Karpas-422 (cell line): ENCODE measurements around the gene IL6. TPM values are rescaled to one million over a fixed set of nuclear protein-coding genes. Genes with fewer than 3 reads are reported as not detected.
"Not testable (repeated sequence)": the region's sequence is repeated elsewhere in the genome, so short reads cannot be mapped to it uniquely, and the experiment has no call there.

Source experiments
- DNase-seq: peaks from one replicate; pipeline ENCODE4 v3.0.0-alpha.2; 2015
- H2AFZ ChIP-seq: fragments of 200-600 bp; sonication (generic); 2 replicates; pipeline ENCODE4 v1.6.1; 2014; ENCODE audit warnings: antibody characterized with exemption, low read length, mixed read lengths
- H3K27ac ChIP-seq: fragments of 200-600 bp; sonication (generic); 2 replicates; pipeline ENCODE4 v1.5.1; 2014; ENCODE audit warnings: mild to moderate bottlenecking, low read length, moderate library complexity
- H3K27me3 ChIP-seq: fragments of 200-600 bp; sonication (generic); 2 replicates; pipeline ENCODE4 v1.6.1; 2014; ENCODE audit warnings: low read length, mixed read lengths
- H3K36me3 ChIP-seq: fragments of 200-600 bp; sonication (generic); 2 replicates; pipeline ENCODE4 v1.6.1; 2014; ENCODE audit warnings: low read length, mixed read lengths; ENCODE audit not compliant: insufficient read depth
- H3K4me1 ChIP-seq: fragments of 200-600 bp; sonication (generic); 2 replicates; pipeline ENCODE4 v1.6.1; 2014; ENCODE audit warnings: mild to moderate bottlenecking, low read length, mixed read lengths
- H3K4me2 ChIP-seq: fragments of 200-600 bp; sonication (generic); 2 replicates; pipeline ENCODE4 v1.6.1; 2014; ENCODE audit warnings: low read length, low read depth, mild to moderate bottlenecking; ENCODE audit not compliant: poor library complexity, severe bottlenecking
- H3K4me3 ChIP-seq: fragments of 200-600 bp; sonication (generic); 2 replicates; pipeline ENCODE4 v1.5.1; 2014; ENCODE audit warnings: mild to moderate bottlenecking, antibody characterized with exemption, low read length, mixed read lengths
- H3K79me2 ChIP-seq: fragments of 200-600 bp; sonication (generic); 2 replicates; pipeline ENCODE4 v1.6.1; 2014; ENCODE audit warnings: mild to moderate bottlenecking, low read length, mixed read lengths
- H3K9ac ChIP-seq: fragments of 200-600 bp; sonication (generic); 2 replicates; pipeline ENCODE4 v1.6.0; 2014; ENCODE audit warnings: low read length
- H3K9me2 ChIP-seq: fragments of 200-600 bp; sonication (generic), shearing (Covaris generic); replicated peaks from 2 replicates; pipeline ENCODE4 v1.6.0; 2014; ENCODE audit warnings: mild to moderate bottlenecking, low read length, moderate library complexity; ENCODE audit not compliant: insufficient read depth
- H3K9me3 ChIP-seq: fragments of 300-700, 200-600 bp; sonication (generic); 2 replicates; pipeline ENCODE4 v1.6.1; 2014; ENCODE audit warnings: low read length, mixed read lengths
- H4K20me1 ChIP-seq: fragments of 200-600 bp; sonication (generic); 2 replicates; pipeline ENCODE4 v1.6.1; 2014; ENCODE audit warnings: mild to moderate bottlenecking, antibody characterized with exemption, low read length, low read depth; ENCODE audit not compliant: insufficient read depth
- total RNA-seq: library from RNA; depleted of rRNA; stranded (reverse); fragments of >200 nt; shearing (Covaris generic); gene quantifications from 2 replicates; pipeline ENCODE4 v1.2.3, GENCODE V29; 2014; ENCODE audit warnings: low replicate concordance

IL6 gene
- total RNA-seq, 1 experiment from 2014 or later: not detected

GRCh38 chr7:22688084-22688483 is 38.9 kb upstream of the IL6 start:
- no peak overlapping the region for H3K27ac ChIP-seq
- no peak overlapping the region for H3K4me3 ChIP-seq
- peaks cover 11% of the 10 kb centered on the region for H3K4me1 ChIP-seq
- no peaks in the 10 kb centered on the region for H3K9me2 ChIP-seq
- no peaks in the 10 kb centered on the region for H3K9me3 ChIP-seq
- H3K36me3 ChIP-seq: no peaks in the 10 kb centered on the region
- H3K9ac ChIP-seq: no peak overlapping the region
- H2AFZ ChIP-seq: no peak overlapping the region
- H4K20me1 ChIP-seq: no peaks in the 10 kb centered on the region
- no peak overlapping the region for H3K4me2 ChIP-seq
- no peaks in the 10 kb centered on the region for H3K79me2 ChIP-seq
- H3K27me3 ChIP-seq: no peaks in the 10 kb centered on the region
- DNase-seq: no peak

GRCh38 chr7:22688934-22689333 is 38.1 kb upstream of the IL6 start:
- H3K4me2 ChIP-seq, DNase-seq, H3K79me2 ChIP-seq, H3K9me2 ChIP-seq, H3K27me3 ChIP-seq, H2AFZ ChIP-seq, H3K27ac ChIP-seq, H4K20me1 ChIP-seq, H3K36me3 ChIP-seq, H3K9me3 ChIP-seq, H3K4me3 ChIP-seq, H3K9ac ChIP-seq: not testable (repeated sequence)
- peaks cover 11% of the 10 kb centered on the region for H3K4me1 ChIP-seq

- no peaks in the 10 kb centered on the region for H3K27me3 ChIP-seq
- H3K36me3 ChIP-seq: no peaks in the 10 kb centered on the region
- no peaks in the 10 kb centered on the region for H4K20me1 ChIP-seq
- no peak overlapping the region for H3K4me2 ChIP-seq
- no peaks in the 10 kb centered on the region for H3K79me2 ChIP-seq
- H3K4me3 ChIP-seq: no peak overlapping the region
- no peaks in the 10 kb centered on the region for H3K9me2 ChIP-seq
- H3K4me1 ChIP-seq: peaks cover 9% of the 10 kb centered on the region
- no peaks in the 10 kb centered on the region for H3K9me3 ChIP-seq
- H3K9ac ChIP-seq: no peak overlapping the region
- H3K27ac ChIP-seq: no peak overlapping the region
- no peak overlapping the region for H2AFZ ChIP-seq
- DNase-seq: no peak
Observed at GRCh38 chr7:22694597-22695207, 32.3 kb upstream of the IL6 start.

- no peak for DNase-seq
- Histone ChIP-seq H2AFZ (no peak overlapping the region), H3K4me2 (no peak overlapping the region), H3K36me3 (no peaks in the 10 kb centered on the region), H4K20me1 (no peaks in the 10 kb centered on the region), H3K79me2 (no peaks in the 10 kb centered on the region), H3K9me3 (no peaks in the 10 kb centered on the region), H3K9me2 (no peaks in the 10 kb centered on the region), H3K4me1 (peaks cover 9% of the 10 kb centered on the region), H3K4me3 (no peak overlapping the region), H3K27ac (no peak overlapping the region), H3K9ac (no peak overlapping the region), H3K27me3 (no peaks in the 10 kb centered on the region)
Observed at GRCh38 chr7:22695476-22696132, 31.4 kb upstream of the IL6 start.

- Histone ChIP-seq H3K9ac (no peak overlapping the region), H2AFZ (no peak overlapping the region), H3K79me2 (no peaks in the 10 kb centered on the region), H3K4me2 (no peak overlapping the region), H3K27me3 (no peaks in the 10 kb centered on the region), H4K20me1 (no peaks in the 10 kb centered on the region), H3K9me2 (no peaks in the 10 kb centered on the region), H3K27ac (no peak overlapping the region), H3K9me3 (no peaks in the 10 kb centered on the region), H3K4me3 (no peak overlapping the region), H3K36me3 (no peaks in the 10 kb centered on the region), H3K4me1 (peaks cover 9% of the 10 kb centered on the region)
- DNase-seq: no peak
Observed at GRCh38 chr7:22696541-22697228, 30.3 kb upstream of the IL6 start.

GRCh38 chr7:22697322-22697859 is 29.6 kb upstream of the IL6 start:
- Histone ChIP-seq H3K9me3 (no peaks in the 10 kb centered on the region), H2AFZ (no peak overlapping the region), H3K36me3 (no peaks in the 10 kb centered on the region), H3K27me3 (no peaks in the 10 kb centered on the region), H3K27ac (no peak overlapping the region), H3K9ac (no peak overlapping the region), H3K79me2 (no peaks in the 10 kb centered on the region), H3K4me2 (no peak overlapping the region), H3K4me3 (no peak overlapping the region), H4K20me1 (no peaks in the 10 kb centered on the region), H3K4me1 (peaks cover 9% of the 10 kb centered on the region), H3K9me2 (no peaks in the 10 kb centered on the region)
- no peak for DNase-seq

- Histone ChIP-seq H3K4me1 (peaks cover 14% of the 10 kb centered on the region), H3K27ac (no peak overlapping the region), H3K4me3 (no peak overlapping the region), H4K20me1 (no peaks in the 10 kb centered on the region), H3K9me3 (no peaks in the 10 kb centered on the region), H3K36me3 (no peaks in the 10 kb centered on the region), H3K9me2 (no peaks in the 10 kb centered on the region), H3K9ac (no peak overlapping the region), H3K4me2 (no peak overlapping the region), H2AFZ (no peak overlapping the region), H3K27me3 (no peaks in the 10 kb centered on the region), H3K79me2 (no peaks in the 10 kb centered on the region)
- DNase-seq: no peak
Observed at GRCh38 chr7:22697876-22698606, 29.0 kb upstream of the IL6 start.

GRCh38 chr7:22698767-22699166 is 28.2 kb upstream of the IL6 start:
- no peak overlapping the region for H3K9ac ChIP-seq
- no peaks in the 10 kb centered on the region for H3K9me2 ChIP-seq
- no peaks in the 10 kb centered on the region for H3K36me3 ChIP-seq
- H3K9me3 ChIP-seq: no peaks in the 10 kb centered on the region
- no peaks in the 10 kb centered on the region for H3K79me2 ChIP-seq
- no peak overlapping the region; the same call in 1 of the 2 replicates for H2AFZ ChIP-seq
- H3K4me2 ChIP-seq: no peak overlapping the region
- no peaks in the 10 kb centered on the region for H3K27me3 ChIP-seq
- peaks cover 14% of the 10 kb centered on the region for H3K4me1 ChIP-seq
- no peak overlapping the region for H3K4me3 ChIP-seq
- DNase-seq: no peak
- no peak overlapping the region for H3K27ac ChIP-seq
- no peaks in the 10 kb centered on the region for H4K20me1 ChIP-seq
